ENCODE data around the gene ARL15.

GRCh38 chr5:53956632-53957031 lies 353.7 kb downstream of the ARL15 start:
- TF ChIP-seq CTCF (IDR thresholded peaks at IDR 0.05) (no peak), POLR2A (IDR thresholded peaks at IDR 0.05) (no peak)
